Thyroid gland (tissue), 4 donors: ENCODE data around the gene DCTN1.

ENCODE experiments used
- POLR2A ChIP-seq, 2 donors: fragments of 450-650 bp; IDR thresholded peaks; one replicate each; pipeline ENCODE4 v1.6.1; 2017; ENCODE audit warnings: antibody characterized with exemption in 2 of 2, mild to moderate bottlenecking in 2 of 2, moderate library complexity in 1 of 2
- TF ChIP-seq, protein P1 (sequence below), 6 experiments: fragments of 200-600 bp in 3 of 6; fragments of 450-650 bp in 3 of 6; sonication (generic) in 3 of 6; IDR thresholded peaks; one replicate each; pipeline ENCODE4 v1.5.1; 2016 to 2019; ENCODE audit warnings: antibody characterized with exemption in 6 of 6, mild to moderate bottlenecking in 2 of 6, inconsistent platforms in 1 of 6, moderate library complexity in 1 of 6

DNA sequence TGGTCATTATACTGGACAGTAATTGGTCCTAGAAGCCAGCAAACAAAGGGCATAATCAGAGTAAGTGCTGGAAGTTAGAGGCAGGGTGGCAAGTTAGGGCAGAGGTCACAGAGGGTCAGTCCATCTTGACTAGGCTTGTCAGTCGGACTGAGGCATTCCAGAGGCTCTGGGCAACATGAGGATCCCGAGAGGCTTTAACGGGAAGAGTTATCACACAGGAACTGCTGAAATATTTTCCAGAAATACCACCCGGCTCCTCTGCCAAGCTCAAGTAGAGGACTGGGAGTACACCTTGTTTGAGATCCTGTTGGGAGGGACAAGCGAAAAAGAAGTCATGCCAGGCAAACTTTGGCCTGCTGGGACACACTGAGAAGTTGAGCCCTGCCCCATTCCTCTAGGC lies 27.6 kb upstream of the DCTN1 start:
- TF ChIP-seq, protein P1, sequence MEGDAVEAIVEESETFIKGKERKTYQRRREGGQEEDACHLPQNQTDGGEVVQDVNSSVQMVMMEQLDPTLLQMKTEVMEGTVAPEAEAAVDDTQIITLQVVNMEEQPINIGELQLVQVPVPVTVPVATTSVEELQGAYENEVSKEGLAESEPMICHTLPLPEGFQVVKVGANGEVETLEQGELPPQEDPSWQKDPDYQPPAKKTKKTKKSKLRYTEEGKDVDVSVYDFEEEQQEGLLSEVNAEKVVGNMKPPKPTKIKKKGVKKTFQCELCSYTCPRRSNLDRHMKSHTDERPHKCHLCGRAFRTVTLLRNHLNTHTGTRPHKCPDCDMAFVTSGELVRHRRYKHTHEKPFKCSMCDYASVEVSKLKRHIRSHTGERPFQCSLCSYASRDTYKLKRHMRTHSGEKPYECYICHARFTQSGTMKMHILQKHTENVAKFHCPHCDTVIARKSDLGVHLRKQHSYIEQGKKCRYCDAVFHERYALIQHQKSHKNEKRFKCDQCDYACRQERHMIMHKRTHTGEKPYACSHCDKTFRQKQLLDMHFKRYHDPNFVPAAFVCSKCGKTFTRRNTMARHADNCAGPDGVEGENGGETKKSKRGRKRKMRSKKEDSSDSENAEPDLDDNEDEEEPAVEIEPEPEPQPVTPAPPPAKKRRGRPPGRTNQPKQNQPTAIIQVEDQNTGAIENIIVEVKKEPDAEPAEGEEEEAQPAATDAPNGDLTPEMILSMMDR (IDR thresholded peaks at IDR 0.05) = no peak
- TF ChIP-seq POLR2A (IDR thresholded peaks at IDR 0.05) = no peak
